Neural crest cell (in vitro differentiated cells): ENCODE measurements around the gene GREM2. TPM values are rescaled to one million over a fixed set of nuclear protein-coding genes. Genes with fewer than 3 reads are reported as not detected.

Experiments used
- DNase-seq: peaks from one replicate; pipeline ENCODE4 v3.0.0; 2021; ENCODE audit warnings: low read depth, mixed read lengths, low spot score
- H3K27ac Mint-ChIP-seq: one replicate; pipeline ENCODE4 v1.8.0; 2021; ENCODE audit warnings: mild to moderate bottlenecking, mixed read lengths; ENCODE audit not compliant: unreplicated experiment
- H3K27me3 Mint-ChIP-seq: 2 replicates; pipeline ENCODE4 v1.8.0; 2021; ENCODE audit warnings: low read depth, mild to moderate bottlenecking, mixed read lengths
- H3K36me3 Mint-ChIP-seq: 2 replicates; pipeline ENCODE4 v1.8.0; 2021; ENCODE audit warnings: low read depth, mild to moderate bottlenecking, mixed read lengths
- H3K4me1 Mint-ChIP-seq: 2 replicates; pipeline ENCODE4 v1.8.0; 2021; ENCODE audit warnings: mixed read lengths
- H3K4me3 Mint-ChIP-seq: one replicate; pipeline ENCODE4 v1.8.0; 2021; ENCODE audit warnings: mild to moderate bottlenecking, mixed read lengths
- H3K9me3 Mint-ChIP-seq: 2 replicates; pipeline ENCODE4 v1.8.0; 2021; ENCODE audit warnings: mixed read lengths
- CTCF ChIP-seq: fragments of 200-600 bp; sonication (generic); conservative IDR thresholded peaks from 2 replicates; pipeline ENCODE4 v1.5.0; 2021; ENCODE audit warnings: antibody characterized with exemption, mild to moderate bottlenecking
- total RNA-seq: library from RNA; stranded (reverse); gene quantifications from 2 replicates; pipeline ENCODE4 v1.2.1, GENCODE V29; 2021

The GREM2 gene
- total RNA-seq, 1 donor from 2014 or later, result 2.3 TPM

GRCh38 chr1:240474133-240474614, 137.8 kb downstream of the GREM2 start:
- no peak overlapping the region for H3K4me3 Mint-ChIP-seq
- TF ChIP-seq CTCF, result no peak
- no peaks in the 10 kb centered on the region for H3K27me3 Mint-ChIP-seq
- H3K4me1 Mint-ChIP-seq, result peaks cover 6% of the 10 kb centered on the region
- peaks cover 16% of the 10 kb centered on the region for H3K36me3 Mint-ChIP-seq
- DNase-seq, result no peak
- H3K9me3 Mint-ChIP-seq, result no peaks in the 10 kb centered on the region
- H3K27ac Mint-ChIP-seq, result no peak overlapping the region

GRCh38 chr1:240468656-240469055, 143.3 kb downstream of the GREM2 start:
- TF ChIP-seq CTCF, result no peak
- no peak for DNase-seq
- Mint-ChIP-seq H3K9me3 (no peaks in the 10 kb centered on the region), H3K27ac (peak overlapping the region; percentile 53), H3K4me3 (no peak overlapping the region), H3K4me1 (peaks cover 16% of the 10 kb centered on the region), H3K36me3 (peaks cover 2% of the 10 kb centered on the region), H3K27me3 (no peaks in the 10 kb centered on the region)

- no peak for DNase-seq
- Mint-ChIP-seq H3K9me3 (no peaks in the 10 kb centered on the region), H3K27me3 (no peaks in the 10 kb centered on the region), H3K27ac (no peak overlapping the region), H3K4me3 (no peak overlapping the region), H3K4me1 (peaks cover 16% of the 10 kb centered on the region), H3K36me3 (peaks cover under 1% of the 10 kb centered on the region)
- no peak for TF ChIP-seq CTCF
These were observed 144.1 kb downstream of the GREM2 start for GRCh38 chr1:240467895-240468294.

GRCh38 chr1:240466509-240466908, 145.4 kb downstream of the GREM2 start:
- no peak for DNase-seq
- Mint-ChIP-seq H3K9me3 (no peaks in the 10 kb centered on the region), H3K36me3 (no peaks in the 10 kb centered on the region), H3K27ac (no peak overlapping the region), H3K27me3 (no peaks in the 10 kb centered on the region), H3K4me3 (no peak overlapping the region), H3K4me1 (peaks cover 16% of the 10 kb centered on the region)
- TF ChIP-seq CTCF, result no peak

GRCh38 chr1:240465531-240465940, 146.4 kb downstream of the GREM2 start:
- Mint-ChIP-seq H3K36me3 (no peaks in the 10 kb centered on the region), H3K9me3 (no peaks in the 10 kb centered on the region), H3K27me3 (no peaks in the 10 kb centered on the region), H3K4me1 (peaks cover 16% of the 10 kb centered on the region), H3K4me3 (no peak overlapping the region), H3K27ac (no peak overlapping the region)
- DNase-seq, result no peak
- TF ChIP-seq CTCF, result no peak

GRCh38 chr1:240464099-240464498, 147.9 kb downstream of the GREM2 start:
- H3K4me3 Mint-ChIP-seq, result no peak overlapping the region
- DNase-seq, result no peak
- peaks cover 16% of the 10 kb centered on the region for H3K4me1 Mint-ChIP-seq
- no peak for TF ChIP-seq CTCF
- no peaks in the 10 kb centered on the region for H3K36me3 Mint-ChIP-seq
- H3K27me3 Mint-ChIP-seq, result no peaks in the 10 kb centered on the region
- no peak overlapping the region for H3K27ac Mint-ChIP-seq
- H3K9me3 Mint-ChIP-seq, result no peaks in the 10 kb centered on the region
